ENCODE measurements around the gene RNGTT.
"Not testable (repeated sequence)": the region's sequence is repeated elsewhere in the genome, so short reads cannot be mapped to it uniquely, and the experiment has no call there.

RNGTT gene

DNA sequence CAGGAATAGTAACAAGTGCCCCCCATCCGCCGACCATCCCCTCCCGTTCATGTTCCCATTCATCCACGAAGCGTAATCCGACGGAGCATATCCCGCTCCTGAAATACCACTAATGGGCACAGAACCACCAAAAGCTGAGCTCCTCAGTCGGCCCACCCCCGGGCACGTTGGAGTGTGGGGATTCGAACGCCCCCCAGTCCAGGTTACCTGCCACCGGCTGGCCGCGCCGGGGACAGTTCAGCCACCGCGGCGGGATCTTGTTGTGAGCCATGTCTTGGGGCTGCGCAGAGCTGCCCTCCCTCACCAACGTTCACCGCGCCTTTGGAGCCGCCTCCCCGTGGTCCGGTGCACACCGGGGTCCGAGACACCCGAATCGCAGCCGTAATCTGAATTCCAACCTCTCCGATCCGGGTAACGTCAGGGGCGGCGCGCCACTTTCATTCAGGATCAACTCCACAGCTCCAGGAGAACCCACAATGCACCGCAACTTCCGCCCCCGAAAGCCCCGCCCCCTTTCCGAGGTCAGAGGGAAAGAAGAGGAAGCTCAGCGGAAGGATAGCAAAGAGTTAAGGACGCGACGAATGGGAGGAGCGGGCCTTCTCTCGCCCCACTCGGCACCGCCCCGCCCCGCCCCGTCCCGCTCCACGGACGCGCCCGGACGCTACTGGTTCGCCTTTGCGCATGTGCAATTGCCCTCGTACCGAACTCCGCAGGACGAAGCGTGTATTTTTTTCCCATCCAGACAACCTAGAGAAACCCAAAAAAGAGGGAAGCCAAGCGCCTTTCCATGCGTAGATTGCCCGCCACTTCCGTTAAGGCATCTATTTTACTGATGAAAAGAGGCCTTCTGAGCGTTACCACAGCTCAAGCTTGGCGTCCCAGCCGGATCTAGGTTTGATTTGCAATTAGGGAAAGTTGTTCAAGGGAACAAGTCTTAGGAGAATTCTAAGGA lies at the start of gene RNGTT:
TSS of gene RNGTT (minus strand) at position 480 of the 952 bp plus-strand sequence. CDS start at position 271, 209 bp downstream.
- peak; percentile 97 for DNase-seq

DNA sequence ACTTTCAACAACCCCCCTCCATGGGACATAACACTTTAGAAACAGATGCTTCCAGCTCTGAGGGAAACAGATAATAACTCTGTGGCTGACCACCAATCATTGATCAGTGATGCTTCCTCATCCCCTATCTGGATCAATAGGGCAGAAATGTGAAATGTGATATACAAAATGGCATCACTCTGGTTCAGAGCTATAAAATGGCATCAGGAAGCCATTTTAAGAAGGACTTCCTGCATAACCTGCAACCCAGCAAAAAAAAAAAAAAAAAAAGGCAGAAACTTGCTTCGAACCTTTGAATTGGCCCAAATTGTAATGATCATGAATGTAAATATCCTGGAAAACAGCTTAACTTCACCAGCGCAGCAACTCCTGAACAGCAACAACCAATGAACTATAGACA lies 48.0 kb upstream of the RNGTT start:
- no peak for DNase-seq

DNA sequence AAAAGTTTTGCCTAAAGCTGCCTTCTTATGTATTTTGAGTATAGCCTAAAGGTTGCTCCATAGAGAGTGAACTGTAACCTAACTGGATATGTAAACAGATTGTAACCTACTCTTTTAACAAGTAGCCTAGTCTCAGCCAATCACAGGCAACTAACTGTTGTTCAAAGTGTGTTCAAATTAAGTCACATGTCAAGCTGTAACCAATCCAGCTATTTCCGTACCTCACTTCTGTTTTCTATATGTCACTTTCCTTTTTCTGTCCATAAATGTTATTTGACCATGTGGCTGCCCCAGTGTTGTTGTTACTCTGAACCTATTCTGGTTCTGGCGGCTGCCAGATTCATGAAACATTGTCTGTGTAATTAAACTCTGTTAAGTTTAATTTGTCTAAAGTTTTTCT lies 47.4 kb upstream of the RNGTT start:
- DNase-seq, result no peak

GRCh38 chr6:89009624-89010059 lies 46.2 kb upstream of the RNGTT start:
- no peak for DNase-seq

DNA sequence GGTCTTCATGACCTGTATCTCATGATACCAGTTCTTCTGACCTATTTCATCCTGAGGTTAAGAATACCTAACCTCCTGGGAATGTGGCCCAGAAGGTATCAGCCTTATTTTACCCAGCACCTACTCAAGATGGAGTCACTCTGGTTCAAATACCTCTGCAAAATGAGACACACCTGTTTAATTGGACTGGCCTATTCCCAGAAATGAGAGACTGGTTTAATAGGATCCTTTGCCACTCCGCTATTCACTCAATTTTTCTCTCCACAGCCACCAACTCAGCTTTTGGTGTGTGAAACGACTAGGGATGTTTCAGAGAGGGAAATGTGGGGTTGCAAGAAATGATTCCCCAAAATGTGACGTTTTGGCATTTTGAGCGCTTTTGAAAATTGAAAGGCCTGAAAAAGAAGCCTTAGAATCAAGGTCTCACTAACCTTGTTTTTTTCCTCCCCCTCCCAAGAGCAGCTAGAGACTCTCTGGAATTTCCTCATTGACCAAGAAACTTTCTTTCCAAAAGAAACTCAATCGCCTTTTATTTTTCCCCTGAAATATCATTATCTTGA lies 45.5 kb upstream of the RNGTT start:
- no peak for DNase-seq

DNA sequence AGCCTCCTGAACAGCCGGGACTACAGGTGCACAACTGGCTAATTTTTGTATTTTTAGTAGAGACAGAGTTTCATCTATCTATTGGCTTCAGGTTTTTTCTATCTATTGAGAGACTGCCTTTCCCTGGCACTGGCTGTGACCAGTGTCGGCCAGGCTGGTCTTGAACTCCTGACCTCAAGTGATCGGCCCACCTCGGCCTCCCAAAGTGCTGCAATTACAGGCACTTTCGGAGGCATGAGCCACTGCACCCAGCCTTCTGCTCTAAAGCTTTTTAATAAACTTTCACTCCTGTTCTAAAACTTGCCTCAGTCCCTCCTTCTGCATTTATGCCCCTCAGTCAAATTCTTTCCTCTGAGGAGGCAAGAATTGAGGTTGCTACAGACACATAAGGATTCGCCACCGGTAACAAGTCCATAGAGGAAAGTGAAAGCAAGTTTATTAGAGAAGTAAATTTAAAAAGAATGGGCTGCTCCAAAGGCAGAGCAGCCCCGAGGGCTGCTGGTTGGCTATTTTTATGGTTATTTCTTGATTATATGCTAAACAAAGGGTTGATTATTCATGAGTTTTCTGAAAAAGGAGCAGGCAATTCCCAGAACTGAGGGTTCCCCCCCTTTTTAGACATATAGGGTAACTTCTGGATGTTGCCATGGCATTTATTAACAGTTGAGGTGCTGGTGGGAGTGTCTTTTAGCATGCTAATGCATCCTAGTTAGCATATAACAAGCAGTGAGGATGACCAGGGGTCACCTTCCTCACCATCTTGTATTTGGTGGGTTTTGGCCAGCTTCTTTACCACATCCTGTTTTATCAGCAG lies 44.8 kb upstream of the RNGTT start:
- no peak for DNase-seq

- no peak for DNase-seq
Measured at GRCh38 chr6:89007209-89008000, 44.0 kb upstream of the RNGTT start.

GRCh38 chr6:89002523-89002922 lies 39.1 kb upstream of the RNGTT start:
- DNase-seq, result no peak

GRCh38 chr6:88997327-88997726 lies 33.9 kb upstream of the RNGTT start:
- no peak for DNase-seq

- no peak for DNase-seq
Measured at GRCh38 chr6:88992741-88993552, 29.5 kb upstream of the RNGTT start.

DNA sequence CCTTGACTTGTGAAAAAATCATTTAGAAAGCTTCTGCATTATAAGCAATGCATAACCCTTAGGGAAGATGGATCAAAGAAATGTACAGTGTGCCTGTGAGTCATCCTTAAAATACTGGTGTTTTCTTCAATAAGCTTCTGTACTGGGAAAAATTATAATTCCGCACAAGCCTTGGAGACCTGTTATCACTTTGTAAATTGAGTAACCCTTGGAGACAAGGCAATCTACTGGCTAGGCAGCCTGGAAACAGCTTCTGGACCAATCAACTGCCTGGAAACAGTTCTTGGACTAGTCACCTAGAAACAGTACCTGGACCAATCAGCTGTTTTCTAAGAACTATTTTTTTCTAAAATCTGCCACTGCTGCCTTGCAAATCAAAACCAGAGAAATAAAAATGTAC lies 25.8 kb upstream of the RNGTT start:
- no peak for DNase-seq

GRCh38 chr6:88987922-88988321 lies 24.5 kb upstream of the RNGTT start:
- DNase-seq, result no peak

- no peak for DNase-seq
Measured at GRCh38 chr6:88985901-88986300, 22.5 kb upstream of the RNGTT start.

DNA sequence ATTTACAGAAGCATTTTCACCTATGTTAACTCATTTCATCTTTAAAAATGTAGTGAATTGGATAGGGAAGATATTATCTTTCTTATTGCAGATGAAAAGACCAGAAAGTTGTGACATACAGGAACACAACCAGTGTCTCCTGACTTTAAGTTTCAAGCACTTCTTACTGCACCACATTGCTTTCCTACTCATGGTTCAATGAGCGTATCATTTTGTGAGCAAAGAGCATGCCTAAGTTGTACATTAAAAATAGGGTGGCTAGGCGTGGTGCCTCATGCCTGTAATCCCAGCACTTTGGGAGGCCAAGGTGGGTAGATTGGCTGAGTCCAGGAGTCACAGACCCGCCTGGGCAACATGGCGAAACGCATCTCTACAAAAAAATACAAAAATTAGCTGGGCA lies 21.2 kb upstream of the RNGTT start:
- no peak for DNase-seq

- no peak for DNase-seq
Measured at GRCh38 chr6:88984152-88984551, 20.7 kb upstream of the RNGTT start.

GRCh38 chr6:88983532-88983931 lies 20.1 kb upstream of the RNGTT start:
- no peak for DNase-seq

GRCh38 chr6:88983129-88983528 lies 19.7 kb upstream of the RNGTT start:
- not testable (repeated sequence) for DNase-seq

DNA sequence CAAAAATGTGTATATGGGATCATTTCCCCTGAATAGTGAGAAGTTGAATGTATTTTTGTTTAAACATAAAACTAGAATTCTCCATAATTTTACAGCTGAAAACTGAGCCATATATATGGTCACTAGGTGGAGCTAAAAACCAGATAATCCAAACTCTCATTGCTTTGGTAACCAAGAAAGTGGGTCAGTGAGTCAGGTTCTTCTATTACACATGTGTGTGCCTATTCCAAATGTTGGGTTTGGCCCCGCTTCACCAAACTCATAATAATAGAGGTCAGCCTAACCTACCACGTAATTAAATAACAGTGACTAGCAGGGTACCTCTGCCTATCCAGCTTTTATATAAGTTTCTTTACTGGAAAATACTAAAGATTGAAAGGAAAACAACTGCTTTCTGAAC lies 19.3 kb upstream of the RNGTT start:
- peak; percentile 75 for DNase-seq

DNA sequence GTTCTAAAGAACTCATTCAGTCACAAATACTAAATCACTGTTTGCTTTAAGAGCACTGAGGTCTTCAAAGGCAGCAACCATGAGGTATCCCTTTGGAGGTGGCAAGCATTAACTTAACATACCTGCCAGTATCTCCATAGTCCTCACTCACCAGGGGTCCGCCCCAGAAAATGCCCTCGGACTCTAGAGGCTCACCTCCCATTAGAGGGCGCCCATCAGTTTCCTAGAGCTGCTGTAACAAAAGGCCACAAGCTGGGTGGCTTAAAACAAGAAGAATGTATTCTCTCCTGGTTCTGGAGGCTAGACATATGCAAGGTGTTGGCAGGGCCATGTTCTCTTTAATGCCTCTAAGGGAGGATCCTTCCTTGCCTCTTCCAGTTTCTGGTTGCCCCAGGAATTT lies 12.0 kb upstream of the RNGTT start:
- no peak for DNase-seq

DNA sequence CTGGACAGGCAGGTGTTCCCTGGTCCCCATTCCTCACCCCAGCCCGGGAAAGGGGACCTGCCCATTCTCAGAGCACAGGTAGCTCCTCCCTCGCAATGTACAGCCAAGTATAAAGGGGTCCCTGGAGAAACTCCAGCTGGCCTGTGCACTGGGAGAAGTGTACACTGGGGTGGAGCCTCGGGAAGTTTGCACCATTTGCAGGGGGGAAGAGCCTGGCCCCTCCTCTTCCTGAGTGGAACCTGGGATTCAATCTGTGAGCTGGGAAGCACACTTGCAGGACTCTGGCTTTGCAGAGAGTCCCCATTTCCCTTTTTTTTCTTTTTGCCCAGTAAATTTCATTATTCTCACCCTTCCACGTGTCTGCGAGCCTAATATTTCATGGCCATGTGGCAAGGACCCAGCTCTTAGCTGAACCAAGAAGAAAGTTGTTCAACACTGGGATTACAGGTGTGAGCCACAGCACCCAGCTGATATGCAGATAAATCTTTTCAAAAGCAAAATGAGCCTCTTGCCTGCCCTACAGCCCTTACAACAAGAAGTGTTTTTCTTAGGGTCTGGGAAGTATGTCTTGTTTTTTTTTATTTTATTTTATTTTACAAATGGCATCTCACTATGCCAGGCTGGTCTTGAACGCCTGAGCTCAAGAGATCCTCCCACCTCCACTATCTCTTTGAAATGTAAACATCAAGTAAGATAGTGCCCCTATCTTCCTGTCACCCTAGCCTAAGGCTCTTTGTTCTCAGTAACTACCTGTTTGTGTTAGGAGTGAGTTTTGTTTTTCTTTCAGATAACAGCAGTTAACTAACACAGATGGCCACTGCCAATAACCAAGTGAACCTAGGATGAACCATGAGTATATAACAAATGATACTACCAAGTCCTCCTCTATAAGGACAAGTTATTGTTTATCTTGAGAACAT lies 9.3 kb upstream of the RNGTT start:
- no peak for DNase-seq

DNA sequence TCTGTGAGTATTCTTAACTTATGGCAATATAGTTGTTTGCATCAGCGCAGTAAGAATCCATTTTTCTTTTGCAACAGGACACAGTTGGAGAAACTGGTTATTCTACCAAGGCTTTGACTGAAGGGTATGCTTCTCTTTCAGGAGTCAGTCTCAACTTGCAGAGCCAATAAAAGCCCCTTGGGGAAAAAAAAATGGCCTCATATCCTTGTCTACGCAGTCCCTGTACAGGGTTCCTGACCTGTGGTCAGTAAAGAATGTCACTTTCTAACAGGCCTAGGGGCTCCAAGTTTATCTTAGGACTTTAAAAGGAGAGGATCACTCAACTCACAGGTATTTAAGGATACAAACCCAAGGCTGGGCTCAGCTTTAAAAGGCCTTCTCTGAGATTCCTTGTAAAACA lies 6.9 kb upstream of the RNGTT start:
- DNase-seq, result no peak

Data from CD4-positive, alpha-beta T cell treated with Interleukin-4 for 4 hours (primary cell).